Spinal cord (tissue), 10 donors: ENCODE data around the gene TBC1D22A. TPM values are rescaled to one million over a fixed set of nuclear protein-coding genes. Genes with fewer than 3 reads are reported as not detected.

Source experiments
- DNase-seq, 6 donors: peaks; one replicate each; pipeline versions ENCODE4 v3.0.0 to v3.0.0-alpha.2; 2013 to 2015; ENCODE audit warnings: low spot score in 6 of 6, low read depth in 4 of 6
- H3K27ac ChIP-seq: one replicate; pipeline ENCODE4 v1.5.1; 2013; ENCODE audit warnings: low read depth, low read length, control low read depth
- H3K27me3 ChIP-seq: one replicate; pipeline ENCODE4 v1.6.1; 2013; ENCODE audit warnings: low read length; ENCODE audit not compliant: control insufficient read depth, insufficient read depth
- H3K36me3 ChIP-seq: one replicate; pipeline ENCODE4 v1.6.1; 2013; ENCODE audit warnings: low read length; ENCODE audit not compliant: control insufficient read depth, insufficient read depth
- H3K4me1 ChIP-seq: one replicate; pipeline ENCODE4 v1.6.1; 2013; ENCODE audit warnings: low read length; ENCODE audit not compliant: control insufficient read depth, insufficient read depth
- H3K4me3 ChIP-seq: one replicate; pipeline ENCODE4 v1.5.1; 2013; ENCODE audit warnings: low read depth, low read length, control low read depth
- H3K9me3 ChIP-seq: one replicate; pipeline ENCODE4 v1.6.1; 2013; ENCODE audit warnings: low read length; ENCODE audit not compliant: control insufficient read depth, insufficient read depth
- WGBS: methylation state at CpG from one replicate; pipeline ENCODE4 v1.1.5; 2013; ENCODE audit warnings: missing lambda C conversion rate; ENCODE audit not compliant: insufficient coverage; 5-methylcytosine and 5-hydroxymethylcytosine counted together
- polyA plus RNA-seq, 2 donors: library from polyadenylated mRNA; unstranded; fragments of 120-200 nt; gene quantifications; one replicate each; pipeline ENCODE4 v1.2.1, GENCODE V29; 2013; ENCODE audit not compliant: insufficient read length in 2 of 2
- total RNA-seq, 2 donors: library from RNA; depleted of rRNA in 1 of 2; stranded (reverse); fragments of 120-200 nt in 1 of 2; fragments of >200 nt in 1 of 2; gene quantifications; one replicate each; pipeline versions ENCODE4 v1.2.3 to v1.2.4, GENCODE V29; 2013 to 2014
- donor health status: healthy.

Gene TBC1D22A
- total and polyA plus RNA-seq, 4 donors, result 7.1 to 14.6 (median 10.8) TPM

DNA sequence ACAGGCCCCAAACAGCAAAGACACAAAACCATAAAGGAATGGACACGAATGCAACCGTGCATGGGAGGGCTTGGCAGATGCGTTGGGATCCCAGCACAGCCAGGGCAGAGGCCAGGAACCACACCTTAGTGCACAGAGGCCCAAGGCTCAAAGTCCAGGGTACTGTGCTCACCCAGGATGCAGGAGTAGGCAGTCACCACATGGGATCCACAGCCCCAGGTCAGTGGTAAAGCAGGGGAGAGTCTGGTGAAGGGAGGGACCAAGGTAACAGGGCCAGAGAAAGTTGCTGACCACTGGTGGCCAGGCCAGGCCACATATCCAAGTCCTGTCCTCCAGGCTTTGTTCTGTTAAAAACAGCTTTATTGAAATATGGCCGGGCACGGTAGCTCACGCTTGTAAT, 17.9 kb upstream of the TBC1D22A start:
- Histone ChIP-seq H3K27ac (no peak overlapping the region), H3K9me3 (no peaks in the 10 kb centered on the region), H3K4me3 (no peak overlapping the region), H3K36me3 (peaks cover 4% of the 10 kb centered on the region), H3K27me3 (peaks cover 5% of the 10 kb centered on the region), H3K4me1 (peaks cover 2% of the 10 kb centered on the region)
- WGBS, result 81% methylated on average over 3 of the region's 6 CpGs
- DNase-seq, result no peak

DNA sequence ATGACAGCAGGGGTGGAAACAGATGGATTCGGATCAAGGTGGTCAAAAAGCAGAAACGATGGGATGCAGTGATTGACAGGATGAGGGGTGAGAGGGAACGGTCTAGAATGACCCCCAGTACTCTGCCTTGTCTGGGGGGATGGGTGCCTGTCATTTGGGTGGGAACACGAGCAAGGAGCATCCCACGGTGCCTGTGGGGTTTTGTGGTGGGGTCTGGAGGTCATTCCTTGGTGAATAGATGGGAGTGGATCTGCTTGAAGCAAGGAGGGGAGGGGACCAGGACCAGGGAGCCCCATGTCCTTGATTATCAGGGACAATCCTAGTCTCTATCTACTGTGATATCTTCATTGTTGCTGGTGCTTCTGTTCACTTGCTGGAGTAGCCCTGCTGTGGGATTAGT, 16.3 kb upstream of the TBC1D22A start:
- Histone ChIP-seq H3K9me3 (no peaks in the 10 kb centered on the region), H3K27ac (no peak overlapping the region), H3K36me3 (peaks cover 1% of the 10 kb centered on the region), H3K4me3 (no peak overlapping the region), H3K4me1 (peaks cover 16% of the 10 kb centered on the region), H3K27me3 (peaks cover 5% of the 10 kb centered on the region)
- WGBS, result 62% methylated on average over 5 of the region's 5 CpGs
- DNase-seq, result no peak

DNA sequence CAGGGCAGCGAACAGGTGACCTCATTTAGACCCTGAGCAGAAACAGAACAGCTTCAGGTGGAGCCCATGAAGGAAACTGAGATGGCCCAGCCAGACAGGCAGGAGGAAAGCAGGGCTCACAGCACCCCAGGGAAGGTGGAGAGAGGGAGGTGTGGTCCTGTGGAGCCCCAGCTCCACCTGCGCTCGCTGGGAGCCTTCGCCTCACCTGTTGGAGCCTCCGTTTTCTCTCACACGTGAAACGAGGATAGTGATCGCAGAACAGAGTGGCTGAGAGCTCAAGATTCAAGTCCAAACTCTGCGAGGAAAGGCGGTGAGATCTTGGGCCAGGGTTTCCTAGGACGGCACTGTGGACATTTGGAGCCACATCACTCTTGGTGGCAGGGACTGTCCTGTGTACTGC, 15.8 kb upstream of the TBC1D22A start:
- Histone ChIP-seq H3K27ac (no peak overlapping the region), H3K27me3 (peaks cover 5% of the 10 kb centered on the region), H3K9me3 (no peaks in the 10 kb centered on the region), H3K4me1 (peaks cover 16% of the 10 kb centered on the region), H3K4me3 (no peak overlapping the region), H3K36me3 (no peaks in the 10 kb centered on the region)
- WGBS, result 81% methylated on average over 11 of the region's 11 CpGs
- no peak for DNase-seq

DNA sequence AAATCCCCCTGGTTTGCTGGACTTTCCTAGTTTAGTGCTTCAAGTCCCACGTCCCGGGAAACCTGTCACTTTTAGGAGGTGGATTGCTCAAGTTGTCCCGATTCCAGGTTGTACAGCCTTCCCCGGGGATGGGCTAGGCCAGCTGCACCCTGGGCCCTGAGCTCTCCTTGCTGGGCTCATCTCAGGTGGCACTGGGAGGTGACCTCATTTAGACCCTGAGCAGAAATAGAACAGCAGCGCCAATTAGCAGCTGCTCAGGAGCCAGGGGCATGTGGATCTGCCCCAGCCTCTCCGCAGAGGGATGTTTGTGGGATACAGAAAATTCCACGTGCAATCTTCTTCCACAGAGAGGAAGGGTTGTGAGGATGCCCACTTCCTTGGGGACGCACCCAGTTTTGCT, 14.8 kb upstream of the TBC1D22A start:
- WGBS, result 74% methylated on average over 8 of the region's 8 CpGs
- no peak overlapping the region for H3K4me3 ChIP-seq
- no peaks in the 10 kb centered on the region for H3K9me3 ChIP-seq
- H3K4me1 ChIP-seq, result peaks cover 16% of the 10 kb centered on the region
- no peaks in the 10 kb centered on the region for H3K36me3 ChIP-seq
- DNase-seq, result no peak
- no peak overlapping the region for H3K27ac ChIP-seq
- H3K27me3 ChIP-seq, result peaks cover 5% of the 10 kb centered on the region

DNA sequence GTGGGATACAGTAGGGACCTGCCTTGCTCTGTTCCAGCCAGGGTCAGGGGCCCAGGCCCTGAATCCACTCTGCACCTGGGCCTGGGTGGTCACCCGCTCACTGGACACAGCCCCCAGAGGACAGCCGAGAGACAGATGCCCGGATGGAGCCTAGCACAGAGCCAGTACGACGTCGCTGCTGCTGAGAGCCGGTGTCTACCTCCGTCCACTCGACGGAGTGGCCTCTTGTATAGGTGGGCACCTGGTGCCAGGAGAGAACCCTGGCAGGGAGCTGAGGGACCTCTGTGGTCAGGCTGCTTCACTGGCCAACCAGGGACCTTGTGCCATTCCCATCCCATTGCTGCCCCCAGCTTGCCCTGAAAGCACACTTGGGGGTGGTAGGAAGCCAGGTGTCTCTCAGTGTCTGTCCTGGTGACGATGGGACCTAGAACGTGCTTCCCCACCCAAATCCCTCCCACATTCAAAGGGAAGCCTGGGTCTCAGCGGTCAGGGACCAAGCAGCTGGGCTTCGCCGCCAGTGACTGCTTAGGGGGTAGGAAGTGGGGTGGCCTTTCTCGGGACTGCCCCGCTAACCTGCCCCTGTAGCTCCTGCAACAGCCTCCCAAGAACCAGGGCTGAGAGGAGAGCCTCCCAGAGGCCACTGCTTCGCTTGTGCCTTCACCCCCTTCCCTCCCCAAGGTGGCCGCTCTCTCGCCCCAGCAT, 14.1 kb upstream of the TBC1D22A start:
- no peaks in the 10 kb centered on the region for H3K36me3 ChIP-seq
- no peak overlapping the region for H3K4me3 ChIP-seq
- H3K27ac ChIP-seq, result no peak overlapping the region
- DNase-seq, result no peak
- H3K27me3 ChIP-seq, result peaks cover 5% of the 10 kb centered on the region
- 93% methylated on average over 10 of the region's 20 CpGs for WGBS
- H3K9me3 ChIP-seq, result no peaks in the 10 kb centered on the region
- H3K4me1 ChIP-seq, result peaks cover 17% of the 10 kb centered on the region

DNA sequence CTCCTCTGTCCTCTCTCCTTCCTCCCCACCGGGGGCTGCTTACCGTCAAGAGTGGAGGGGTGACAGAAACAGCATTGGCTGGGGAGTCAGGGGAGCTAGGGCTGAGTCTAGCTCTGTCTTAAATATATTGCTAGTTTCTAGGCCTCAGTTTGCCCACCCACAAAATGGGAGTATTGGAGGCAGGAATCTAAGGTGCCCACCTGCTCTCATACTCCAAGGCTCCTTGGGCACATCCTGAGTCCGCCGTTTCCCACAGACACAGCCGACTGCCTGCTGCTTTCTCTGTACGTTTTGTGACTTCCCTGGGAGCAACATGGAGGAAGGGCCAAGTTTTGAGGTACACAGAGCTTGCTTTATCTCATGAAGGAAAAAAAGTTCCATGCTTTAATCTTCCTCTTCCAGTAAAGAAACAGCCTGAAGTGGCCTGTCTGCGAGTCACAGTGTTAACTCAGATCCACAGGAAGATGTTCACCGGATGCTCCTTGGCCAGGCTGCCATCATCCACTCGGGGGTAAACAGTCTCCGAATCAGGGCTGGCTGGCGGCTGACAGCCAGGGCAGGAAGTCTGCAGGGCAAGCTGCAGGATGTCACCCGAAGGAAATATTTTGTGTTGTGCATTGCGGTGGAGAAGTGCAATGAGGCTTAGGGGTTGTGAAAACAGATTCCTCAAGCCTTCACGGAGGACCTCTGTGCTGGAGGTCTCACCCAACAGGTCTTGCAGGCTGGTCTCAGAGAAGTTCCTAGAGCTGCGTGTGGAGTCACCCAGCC, 13.4 kb upstream of the TBC1D22A start:
- Histone ChIP-seq H3K36me3 (no peaks in the 10 kb centered on the region), H3K4me1 (peaks cover 24% of the 10 kb centered on the region), H3K4me3 (no peak overlapping the region), H3K27me3 (peaks cover 5% of the 10 kb centered on the region), H3K9me3 (no peaks in the 10 kb centered on the region), H3K27ac (no peak overlapping the region)
- WGBS, result 48% methylated on average over 9 of the region's 15 CpGs
- no peak for DNase-seq

DNA sequence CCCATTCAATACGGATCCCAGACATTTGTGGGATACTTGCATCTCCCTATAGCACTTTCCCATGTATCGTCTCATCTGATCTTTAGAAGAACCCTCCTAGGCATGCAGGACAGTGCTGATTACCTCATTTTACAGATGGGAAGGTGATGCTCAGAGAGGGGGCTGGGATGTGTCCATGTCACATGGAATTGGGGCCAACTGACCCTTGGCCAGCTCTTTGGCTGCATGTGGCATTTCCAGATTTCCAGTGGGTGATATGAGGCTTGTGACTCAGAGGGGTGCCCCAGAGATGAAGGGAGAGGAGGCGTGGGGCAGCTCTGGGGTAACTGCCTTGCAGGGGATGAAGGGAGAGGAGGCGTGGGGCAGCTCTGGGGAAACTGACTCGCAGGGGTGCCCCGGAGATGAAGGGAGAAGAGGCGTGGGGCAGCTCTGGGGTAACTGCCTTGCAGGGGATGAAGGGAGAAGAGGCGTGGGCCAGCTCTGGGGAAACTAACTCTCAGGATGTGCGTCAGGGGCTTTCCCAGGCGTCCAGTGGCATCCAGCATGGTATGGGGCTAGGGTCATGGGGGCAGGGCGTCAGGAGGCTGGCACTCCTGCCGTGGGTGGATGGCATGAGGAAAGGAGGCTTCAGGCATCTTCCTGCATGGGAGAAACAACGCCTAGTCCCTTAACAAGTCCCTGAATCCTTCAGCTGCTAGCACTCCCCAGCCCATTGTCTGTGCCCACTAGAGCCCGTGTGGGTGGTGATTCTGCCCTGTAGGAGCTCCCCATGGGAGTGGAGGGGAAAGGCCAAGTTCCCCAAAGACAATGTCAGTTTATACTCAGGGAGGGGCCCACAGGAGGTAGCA, 12.5 kb upstream of the TBC1D22A start:
- no peak for DNase-seq
- Histone ChIP-seq H3K9me3 (no peaks in the 10 kb centered on the region), H3K27me3 (peaks cover 5% of the 10 kb centered on the region), H3K4me1 (peaks cover 27% of the 10 kb centered on the region), H3K27ac (no peak overlapping the region), H3K36me3 (no peaks in the 10 kb centered on the region), H3K4me3 (no peak overlapping the region)
- 82% methylated on average over 8 of the region's 14 CpGs for WGBS

DNA sequence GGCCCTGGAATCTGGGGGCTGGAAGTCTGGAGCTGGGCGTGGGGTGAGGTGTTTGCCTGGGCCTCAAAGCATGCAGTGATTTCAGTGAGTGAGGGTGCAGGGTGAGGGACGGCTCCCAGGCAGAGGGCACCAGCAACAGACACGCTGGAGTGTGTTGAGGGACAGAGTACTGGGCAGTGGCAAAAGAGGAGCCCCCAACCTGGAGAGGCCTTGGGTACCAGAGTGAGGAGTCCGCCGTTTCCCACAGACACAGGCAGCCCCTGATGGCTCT, 12.0 kb upstream of the TBC1D22A start:
- Histone ChIP-seq H3K9me3 (peaks cover 1% of the 10 kb centered on the region), H3K27ac (no peak overlapping the region), H3K27me3 (peaks cover 5% of the 10 kb centered on the region), H3K4me3 (no peak overlapping the region), H3K4me1 (peaks cover 27% of the 10 kb centered on the region), H3K36me3 (no peaks in the 10 kb centered on the region)
- DNase-seq, result no peak
- WGBS, result 85% methylated on average over 5 of the region's 5 CpGs

DNA sequence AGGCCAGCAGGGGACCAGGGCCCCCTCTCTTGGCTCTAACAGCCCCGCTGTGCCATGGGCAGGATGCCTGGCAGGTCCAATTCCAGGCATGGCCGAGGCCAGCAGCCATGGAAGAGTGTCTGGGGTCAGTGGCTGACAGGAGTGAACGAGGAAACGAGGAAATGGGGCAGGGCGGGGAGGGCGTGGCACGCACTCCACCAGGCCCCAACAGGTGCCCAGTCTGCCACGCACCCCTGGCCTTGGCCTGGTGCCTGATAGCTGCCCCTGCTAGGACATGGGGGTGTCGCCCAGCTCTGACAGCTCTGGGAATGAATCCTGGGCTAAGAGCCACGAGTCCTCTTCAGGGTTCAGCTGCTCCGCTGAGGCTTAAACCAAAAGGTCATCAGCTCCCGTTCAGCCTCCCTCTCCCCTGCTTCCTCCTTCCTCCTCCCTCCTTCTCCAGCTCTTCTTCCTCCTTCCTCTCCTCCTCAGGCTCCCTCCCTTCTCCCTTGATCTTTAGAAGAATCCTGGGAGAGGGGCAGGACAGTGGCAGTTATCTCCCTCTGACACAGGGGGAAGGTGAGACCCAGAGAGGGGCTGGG, 11.5 kb upstream of the TBC1D22A start:
- no peak overlapping the region for H3K27ac ChIP-seq
- peaks cover 27% of the 10 kb centered on the region for H3K4me1 ChIP-seq
- H3K27me3 ChIP-seq, result peaks cover 5% of the 10 kb centered on the region
- WGBS, result 64% methylated on average over 12 of the region's 12 CpGs
- H3K36me3 ChIP-seq, result no peaks in the 10 kb centered on the region
- peaks cover 4% of the 10 kb centered on the region for H3K9me3 ChIP-seq
- no peak for DNase-seq
- H3K4me3 ChIP-seq, result no peak overlapping the region
